DMS53 treated with DMSO at 0.1 percent for 48 hours (cell line): ENCODE data around the gene ANKRA2.

ENCODE experiments used
- DNase-seq: peaks from one replicate; lab custom pipeline; 2025; ENCODE audit not compliant: unreplicated experiment; lab: John Stamatoyannopoulos, UW

ANKRA2 gene

GRCh38 chr5:73507062-73507461, 58.4 kb downstream of the ANKRA2 start:
- no peak for DNase-seq

GRCh38 chr5:73506459-73506955, 58.9 kb downstream of the ANKRA2 start:
- DNase-seq: no peak
